ENCODE measurements around the gene FBXO46.

The FBXO46 gene, protein sequence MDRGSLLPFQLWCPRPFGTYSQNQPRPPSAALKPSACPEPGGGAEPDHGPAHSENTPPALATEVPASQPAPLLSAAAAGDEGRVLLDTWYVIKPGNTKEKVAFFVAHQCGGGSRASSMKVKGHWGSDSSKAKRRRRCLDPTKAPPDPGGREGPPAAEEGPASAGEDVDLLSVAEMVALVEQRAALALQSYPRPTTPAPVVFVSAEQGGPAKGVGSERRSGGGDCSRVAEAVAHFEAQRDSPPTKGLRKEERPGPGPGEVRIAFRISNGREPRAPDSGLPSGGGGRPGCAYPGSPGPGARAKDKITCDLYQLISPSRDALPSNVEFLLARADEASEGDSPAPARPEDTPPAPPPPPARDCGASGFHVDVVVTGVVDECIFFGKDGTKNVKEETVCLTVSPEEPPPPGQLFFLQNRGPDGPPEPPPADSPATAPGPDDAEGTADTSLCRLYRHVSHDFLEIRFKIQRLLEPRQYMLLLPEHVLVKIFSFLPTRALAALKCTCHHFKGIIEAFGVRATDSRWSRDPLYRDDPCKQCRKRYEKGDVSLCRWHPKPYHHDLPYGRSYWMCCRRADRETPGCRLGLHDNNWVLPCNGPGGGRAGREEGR

DNA sequence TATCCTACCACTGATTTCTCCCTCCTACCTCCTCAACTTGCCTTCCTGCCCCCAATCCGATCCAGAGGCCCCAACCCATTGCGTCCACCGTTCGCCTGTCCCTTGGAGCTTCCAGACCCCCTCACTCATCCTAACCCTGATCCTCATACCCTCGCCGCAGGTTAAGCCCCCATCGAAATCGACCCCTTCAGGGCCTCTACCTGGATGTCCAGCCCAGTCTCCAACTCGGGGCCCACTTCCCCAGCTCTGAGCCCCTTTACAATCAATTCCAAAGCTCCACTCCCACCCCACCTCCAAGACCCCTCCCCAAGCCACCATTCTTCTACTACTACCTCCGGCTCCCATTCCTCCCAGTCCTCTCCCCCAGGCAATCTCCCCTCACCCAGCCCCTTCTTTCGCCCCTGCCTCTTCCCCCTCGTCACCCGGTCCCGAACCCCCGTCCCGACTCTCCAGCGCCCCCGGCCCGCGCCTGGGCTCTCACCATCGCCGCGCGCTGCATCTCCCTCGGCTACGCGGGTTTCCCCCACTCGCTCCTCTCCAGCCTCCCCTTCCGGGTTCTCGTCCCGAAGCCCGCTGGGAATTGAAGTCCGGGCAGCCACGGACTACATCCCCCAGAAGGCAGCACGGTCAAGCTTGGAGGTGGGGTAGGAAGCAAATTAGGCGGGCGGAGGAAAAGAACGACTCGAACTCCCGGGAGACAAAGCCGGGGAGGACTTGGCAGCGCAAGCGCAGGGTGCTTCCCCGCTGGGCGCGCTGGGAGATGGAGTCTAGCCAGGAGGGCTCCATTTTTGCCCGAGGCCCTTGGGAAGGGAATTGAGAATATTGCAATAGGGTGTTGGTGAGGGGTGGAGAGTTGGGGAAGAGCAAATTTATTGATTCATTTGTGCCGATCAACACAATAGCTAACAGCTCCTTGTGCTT, at the start of gene FBXO46:
Gene FBXO46 (minus strand): TSS at position 529 of the 921 bp plus-strand sequence. CDS start 17,401 bp downstream, outside the sequence.
- peak; percentile 98 for DNase-seq

DNA sequence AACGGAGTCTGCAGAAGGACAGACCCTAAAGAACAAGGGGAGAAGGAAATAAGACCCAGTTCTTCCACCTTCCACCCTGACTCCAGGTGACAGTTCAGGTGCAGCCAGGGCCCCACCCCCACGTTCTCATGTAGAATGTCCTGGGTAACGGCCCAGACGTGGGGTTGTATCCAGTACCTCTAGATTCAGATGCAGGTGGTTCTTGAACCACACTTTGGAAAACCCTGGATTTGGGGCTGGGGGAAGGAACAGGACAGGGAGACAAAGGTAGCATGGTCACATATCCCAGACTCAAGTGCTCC, 49.4 kb upstream of the FBXO46 start:
- DNase-seq = no peak

DNA sequence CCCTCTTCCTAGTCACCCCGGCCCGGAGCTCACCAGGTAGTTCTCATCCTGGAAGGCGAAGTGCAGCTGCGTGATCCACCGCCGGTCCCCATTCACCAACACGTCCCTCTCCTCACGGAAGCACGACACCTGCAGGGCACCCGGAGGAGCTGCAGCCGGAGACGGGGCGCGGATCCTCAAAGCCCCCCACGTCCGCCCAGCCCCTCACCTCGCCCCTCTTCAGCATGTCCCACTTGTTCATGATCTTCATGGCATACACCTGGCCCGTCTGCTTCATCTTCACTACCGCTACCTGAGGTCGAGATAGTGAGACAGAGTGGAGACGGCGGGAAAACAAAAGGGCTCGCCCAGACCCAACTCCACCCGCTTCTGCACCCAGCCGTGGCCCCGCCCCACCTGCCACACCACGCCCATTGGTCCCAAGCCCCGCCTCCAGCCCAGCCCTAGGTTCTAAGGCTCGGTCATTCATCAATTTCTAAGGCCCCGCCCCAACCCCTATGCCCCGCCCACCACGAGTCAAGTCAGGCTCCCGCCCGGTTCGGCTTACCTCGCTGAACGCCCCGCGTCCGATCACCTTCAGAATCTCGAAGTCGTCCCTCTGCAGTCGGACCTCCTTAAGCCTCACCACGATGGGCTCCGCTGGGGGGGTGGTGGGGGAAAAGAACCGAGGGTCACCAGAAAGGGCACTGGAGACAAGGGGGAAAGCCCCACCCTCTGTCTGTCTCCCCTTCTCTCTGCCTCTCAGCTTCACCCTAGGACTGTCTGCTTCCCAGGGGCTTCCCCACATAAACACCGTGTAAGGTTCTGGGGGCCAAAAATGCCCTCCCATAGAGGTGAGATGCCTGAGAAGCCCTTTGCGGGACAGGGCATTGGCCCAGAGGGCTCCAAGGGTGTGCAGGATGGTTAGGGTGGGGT, 48.8 kb upstream of the FBXO46 start:
- DNase-seq = peak; percentile 88

DNA sequence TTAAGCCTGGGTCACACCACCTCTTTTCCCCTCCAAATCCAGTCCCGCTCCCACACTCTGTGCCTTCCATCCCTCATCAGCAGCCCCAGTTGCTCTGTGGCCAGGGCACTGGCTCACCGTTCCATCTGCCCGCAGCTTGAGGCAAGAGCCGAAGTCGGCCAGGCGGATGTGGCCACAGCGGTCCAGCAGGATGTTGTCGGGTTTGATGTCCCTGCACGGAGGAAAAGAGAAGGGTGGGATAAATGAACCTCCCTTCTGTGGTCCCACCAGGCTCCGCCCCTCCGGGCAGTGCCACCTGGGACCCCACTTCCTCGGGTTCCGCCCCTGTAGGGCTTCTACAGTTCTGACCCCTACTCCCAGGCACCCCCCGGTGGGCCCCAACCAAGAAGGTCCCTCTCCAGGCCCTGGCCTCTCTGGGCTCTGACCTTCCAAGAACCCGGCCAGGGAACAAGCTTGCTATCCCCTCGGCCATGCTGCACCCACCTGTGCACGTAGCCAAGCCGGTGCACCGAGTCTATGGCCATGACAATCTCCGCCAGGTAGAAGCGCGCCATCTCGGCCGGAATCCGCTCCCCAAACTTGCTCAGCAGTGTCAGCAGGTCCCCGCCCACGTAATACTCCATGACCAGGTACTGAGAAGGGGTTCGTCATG, 47.4 kb upstream of the FBXO46 start:
- no peak for DNase-seq

DNA sequence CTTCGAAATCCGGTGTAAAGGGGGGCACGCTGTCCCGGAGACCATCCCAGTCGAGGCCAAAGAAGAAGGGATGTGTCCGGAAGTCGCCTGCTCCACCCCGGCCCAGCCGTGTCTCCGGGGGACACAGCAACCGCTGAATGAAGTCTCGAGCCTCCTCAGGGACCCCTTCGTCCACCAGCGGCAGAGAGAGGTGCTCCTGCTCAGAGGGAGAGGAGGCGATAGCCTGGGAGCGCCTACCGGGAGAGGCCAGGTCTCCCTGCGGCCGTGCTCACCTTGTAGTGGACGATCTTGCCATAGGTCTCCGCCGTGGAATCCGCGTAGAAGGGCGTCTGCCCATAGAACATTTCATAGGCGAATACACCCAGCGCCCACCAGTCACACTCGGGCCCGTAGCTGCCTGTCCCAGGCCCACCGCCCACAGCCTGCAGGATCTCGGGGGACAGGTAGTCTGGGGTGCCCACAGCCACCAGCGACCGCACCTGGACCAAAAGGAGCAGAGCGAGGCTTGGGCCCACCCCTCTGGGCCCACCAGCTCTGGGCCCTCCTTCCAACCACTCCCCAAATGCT, 46.8 kb upstream of the FBXO46 start:
- DNase-seq = no peak

DNA sequence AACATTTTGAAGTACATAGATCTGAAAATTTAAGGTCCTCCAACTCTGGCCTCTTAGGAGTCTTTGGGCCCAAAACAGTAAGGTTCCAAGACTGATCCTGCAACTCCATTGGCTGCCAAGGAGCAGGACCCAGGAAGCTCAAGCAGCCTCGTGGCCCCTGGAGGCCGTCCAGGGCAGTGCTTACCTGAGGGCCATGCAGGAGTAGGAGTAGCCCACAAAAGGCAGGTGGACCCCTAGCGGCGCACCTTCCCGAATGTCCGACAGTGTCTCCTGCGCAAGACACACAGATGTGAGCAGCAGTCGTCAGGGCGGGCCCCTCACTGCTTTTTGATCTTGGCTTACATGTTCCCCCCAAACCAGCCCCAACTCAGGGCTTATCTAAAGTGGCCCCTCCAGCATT, 44.1 kb upstream of the FBXO46 start:
- no peak for DNase-seq

DNA sequence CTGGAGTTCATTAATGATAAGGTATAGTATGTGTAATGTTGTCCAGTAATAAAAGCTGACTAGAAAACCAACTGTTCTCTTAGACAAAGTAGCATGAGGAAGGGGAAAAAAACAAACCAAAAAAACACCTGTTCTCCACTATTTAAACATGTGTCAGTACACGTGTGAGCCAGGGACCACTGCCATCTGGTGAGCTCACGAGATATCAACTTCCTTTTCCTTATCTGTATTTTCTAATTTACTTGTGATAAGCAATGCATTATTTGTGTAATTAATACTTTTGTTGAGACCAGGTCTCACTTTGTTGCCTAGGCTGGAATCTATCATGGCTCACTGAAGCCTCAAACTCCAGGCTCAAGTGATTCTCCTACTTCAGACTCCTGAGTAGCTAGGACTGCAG, 42.7 kb upstream of the FBXO46 start:
- no peak for DNase-seq

DNA sequence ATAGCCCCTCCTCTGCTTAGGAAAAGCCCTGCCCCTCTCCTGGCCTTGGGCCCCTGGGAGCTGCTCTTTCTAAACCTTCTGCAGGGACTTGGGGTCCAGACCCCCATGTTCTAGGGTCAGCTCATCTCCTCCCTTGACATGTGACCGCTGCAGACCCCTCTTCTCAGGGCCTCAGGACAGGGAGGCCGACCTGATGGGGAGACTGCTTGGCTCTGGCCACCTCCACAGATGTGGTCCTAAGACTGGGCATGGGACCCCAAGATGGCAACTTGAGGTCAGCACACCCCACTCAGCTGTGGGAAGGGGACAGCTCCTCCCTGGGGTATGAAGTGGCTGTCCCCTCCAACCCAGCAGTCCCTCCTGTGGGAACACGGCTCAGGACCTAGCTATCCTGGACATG, 42.2 kb upstream of the FBXO46 start:
- no peak for DNase-seq

DNA sequence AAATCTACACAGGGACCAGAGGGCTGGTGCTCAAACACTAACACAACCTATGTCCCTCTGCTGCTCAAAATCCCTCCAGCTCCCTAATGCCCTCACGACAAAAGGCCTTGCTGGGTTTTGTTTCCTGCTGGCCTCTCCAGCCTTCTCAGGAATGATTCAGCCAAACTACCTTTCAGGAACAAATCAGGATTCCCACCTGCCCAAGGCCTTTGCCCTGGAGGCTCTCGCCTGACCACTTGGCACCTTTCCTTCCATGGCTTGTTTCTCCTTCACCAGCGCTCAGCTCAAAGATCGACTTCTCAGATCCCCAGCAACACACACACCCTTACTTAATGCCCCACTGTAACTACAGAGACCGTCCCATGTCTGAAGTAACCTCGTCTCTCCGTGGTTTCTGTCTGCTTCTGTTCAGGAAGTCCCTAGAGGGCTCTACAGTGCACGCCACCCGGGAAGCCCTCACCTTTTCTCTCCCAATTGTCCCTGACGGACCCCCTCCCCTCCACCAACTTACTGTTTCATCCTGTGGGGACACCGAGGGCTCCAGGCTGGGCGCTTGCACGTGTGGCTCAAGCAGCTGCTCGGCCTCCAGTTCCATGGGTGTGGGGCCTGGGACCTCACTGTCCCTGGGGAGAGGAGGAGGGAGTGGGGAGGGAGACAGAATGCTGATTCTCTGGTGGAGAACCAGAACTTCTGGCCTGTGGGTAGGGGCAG, 41.6 kb upstream of the FBXO46 start:
- DNase-seq = no peak

DNA sequence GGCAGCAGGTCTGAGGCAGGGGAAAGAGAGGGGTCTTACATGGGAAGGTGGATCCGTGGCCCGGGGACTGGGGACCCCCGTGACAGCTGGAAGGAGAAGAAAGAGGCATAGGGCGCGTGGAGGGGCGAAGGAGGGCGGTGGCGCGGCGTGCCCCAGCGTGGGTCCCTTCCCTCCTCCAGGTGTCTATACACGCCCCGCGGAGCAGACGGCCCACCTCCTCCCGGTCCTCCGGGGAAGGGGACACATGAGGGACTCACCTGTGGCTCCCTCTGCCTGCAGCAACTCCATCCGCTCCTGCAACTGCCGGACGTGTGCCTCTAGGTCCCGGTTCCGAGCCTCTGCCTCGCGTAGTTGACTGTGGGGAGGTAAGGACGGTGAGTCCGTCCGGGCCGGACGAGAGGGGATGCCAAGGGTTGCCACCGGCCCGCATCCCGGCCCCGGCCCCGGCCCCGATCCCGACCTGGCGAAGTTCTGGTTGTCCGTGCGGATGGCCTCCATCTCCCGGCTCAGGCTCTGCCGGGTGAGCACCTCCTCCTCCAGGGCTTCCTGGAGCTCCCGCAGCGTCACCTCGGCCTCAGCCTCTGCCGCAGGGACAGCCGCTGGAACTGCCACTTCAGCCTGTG, 40.7 kb upstream of the FBXO46 start:
- no peak for DNase-seq

DNA sequence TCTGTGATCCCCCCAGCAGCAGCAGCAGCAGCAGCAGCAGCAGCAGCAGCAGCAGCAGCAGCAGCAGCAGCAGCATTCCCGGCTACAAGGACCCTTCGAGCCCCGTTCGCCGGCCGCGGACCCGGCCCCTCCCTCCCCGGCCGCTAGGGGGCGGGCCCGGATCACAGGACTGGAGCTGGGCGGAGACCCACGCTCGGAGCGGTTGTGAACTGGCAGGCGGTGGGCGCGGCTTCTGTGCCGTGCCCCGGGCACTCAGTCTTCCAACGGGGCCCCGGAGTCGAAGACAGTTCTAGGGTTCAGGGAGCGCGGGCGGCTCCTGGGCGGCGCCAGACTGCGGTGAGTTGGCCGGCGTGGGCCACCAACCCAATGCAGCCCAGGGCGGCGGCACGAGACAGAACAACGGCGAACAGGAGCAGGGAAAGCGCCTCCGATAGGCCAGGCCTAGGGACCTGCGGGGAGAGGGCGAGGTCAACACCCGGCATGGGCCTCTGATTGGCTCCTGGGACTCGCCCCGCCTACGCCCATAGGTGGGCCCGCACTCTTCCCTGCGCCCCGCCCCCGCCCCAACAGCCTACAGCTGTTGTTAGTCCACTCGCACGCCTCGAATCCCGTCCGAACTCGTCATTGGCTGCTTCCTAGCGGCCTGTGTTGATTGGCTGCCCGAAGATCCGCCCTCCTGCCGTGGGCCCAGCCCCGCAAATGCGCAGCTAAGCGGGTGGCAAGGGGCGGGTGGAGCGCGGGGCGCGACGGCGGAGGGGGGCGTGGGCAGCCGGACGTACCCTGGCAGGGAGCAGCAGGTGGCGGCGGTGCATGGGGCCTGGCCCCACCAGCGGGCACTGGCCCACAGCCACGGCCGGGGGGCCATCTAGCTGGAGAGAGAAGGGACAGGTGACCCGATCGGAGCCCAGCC, 39.8 kb upstream of the FBXO46 start:
- peak; percentile 98 for DNase-seq

DNA sequence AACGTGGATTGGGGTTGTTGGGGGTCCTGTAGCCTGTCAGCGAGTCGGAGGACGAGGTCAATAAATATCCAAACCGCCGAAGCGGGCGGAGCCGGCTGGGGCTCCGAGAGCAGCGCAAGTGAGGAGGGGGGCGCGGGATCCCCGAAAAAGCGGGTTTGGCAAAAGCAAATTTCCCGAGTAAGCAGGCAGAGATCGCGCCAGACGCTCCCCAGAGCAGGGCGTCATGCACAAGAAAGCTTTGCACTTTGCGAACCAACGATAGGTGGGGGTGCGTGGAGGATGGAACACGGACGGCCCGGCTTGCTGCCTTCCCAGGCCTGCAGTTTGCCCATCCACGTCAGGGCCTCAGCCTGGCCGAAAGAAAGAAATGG, 39.1 kb upstream of the FBXO46 start:
- DNase-seq = peak; percentile 75

DNA sequence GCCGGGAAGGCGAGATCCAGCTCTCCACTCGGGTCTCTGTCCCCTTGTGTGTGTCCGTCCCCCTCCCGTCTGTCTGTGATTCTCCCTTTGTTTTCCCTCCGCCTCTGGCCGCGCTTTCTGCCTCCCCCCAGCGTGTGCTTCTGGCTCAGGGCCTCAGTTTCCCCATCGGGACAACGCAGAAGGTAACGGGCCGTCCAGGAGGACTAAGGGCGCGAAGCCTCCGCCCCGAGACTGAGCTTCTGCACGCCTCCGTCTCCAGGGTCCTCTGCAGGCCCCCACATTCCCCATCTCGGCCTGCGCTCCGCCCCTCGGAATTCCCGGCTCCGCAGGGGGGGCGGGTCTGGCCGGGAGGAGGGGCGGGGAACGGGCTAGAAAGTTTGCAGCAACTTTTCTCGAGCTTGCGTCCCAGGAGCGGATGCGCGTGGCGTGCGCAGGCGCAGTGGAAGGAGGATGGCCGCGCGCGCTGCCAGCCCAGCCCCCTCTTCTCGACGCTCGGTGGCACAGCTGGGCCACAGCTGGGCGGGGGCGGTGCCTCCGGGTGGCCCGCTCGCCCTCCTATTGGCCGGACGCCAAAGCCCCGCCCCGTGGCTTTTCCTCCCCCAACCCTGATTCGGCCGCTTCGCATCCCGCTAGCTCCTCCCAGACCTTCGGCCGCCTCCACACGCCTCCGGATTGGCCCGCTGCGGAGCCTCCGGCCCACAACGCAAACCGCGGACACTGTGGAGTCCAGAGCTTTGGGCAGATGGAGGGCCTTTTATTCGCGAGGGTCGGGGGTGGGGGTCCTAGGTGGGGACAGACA, 38.5 kb upstream of the FBXO46 start, which contains the start of gene SIX5:
Gene SIX5 (minus strand): TSS at position 269 of the 799 bp plus-strand sequence. CDS start 408 bp downstream, outside the sequence.
- DNase-seq = peak; percentile 97

DNA sequence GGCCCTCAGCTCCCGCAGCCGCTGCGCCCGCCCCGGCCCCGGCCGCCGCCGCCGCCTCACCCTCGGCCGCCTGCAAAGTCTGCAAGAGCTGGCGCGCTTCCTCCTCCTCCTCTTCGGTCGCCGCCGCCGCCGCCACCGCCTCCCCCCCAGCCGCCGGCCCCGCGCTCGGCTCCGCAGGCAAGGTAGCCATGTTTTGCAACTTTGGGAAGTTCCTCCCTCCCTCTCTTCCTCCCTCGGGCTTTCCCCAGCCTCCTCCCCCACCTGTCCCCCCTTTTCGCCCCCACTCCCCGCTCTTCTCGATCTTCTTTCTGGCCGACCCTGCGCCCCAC, 37.9 kb upstream of the FBXO46 start:
- peak; percentile 35 for DNase-seq

DNA sequence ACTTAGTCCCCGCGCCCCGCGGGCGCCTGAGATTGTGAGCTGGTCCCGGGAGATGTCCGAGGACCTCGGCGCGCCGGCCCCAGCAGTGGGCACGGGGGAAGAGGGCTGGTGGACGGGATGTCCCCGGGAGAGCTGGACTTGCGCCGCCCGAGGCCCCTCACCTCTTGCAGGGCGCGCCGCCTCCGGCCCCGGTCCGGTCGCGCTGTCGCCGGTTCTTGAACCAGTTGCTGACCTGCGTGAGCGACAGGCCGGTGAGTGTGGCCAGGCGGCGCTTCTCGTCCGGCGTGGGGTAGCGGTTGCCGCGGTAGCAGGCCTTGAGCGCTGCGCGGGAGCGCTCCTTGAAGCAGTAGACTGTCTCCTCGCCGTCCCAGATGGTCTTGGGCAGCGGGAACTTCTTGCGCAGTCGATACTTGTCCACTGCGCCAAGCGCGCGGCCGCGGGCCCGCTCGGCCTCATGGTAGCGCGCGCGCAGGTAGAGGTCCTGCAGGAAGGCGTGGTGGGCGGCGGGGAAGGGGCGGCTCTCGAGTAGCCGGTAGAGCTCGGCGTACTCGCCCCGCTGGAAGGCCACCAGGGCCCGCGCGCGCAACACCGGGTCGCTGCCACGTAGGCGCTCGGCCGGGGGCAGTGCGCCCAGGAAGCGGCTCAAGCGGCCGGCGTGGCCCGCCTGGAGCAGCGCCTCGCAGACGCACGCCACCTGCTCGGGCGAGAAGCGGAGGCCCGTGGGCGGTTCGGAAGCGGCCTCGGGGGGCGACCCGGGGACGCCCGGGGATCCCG, 37.4 kb upstream of the FBXO46 start:
- DNase-seq = peak; percentile 45

DNA sequence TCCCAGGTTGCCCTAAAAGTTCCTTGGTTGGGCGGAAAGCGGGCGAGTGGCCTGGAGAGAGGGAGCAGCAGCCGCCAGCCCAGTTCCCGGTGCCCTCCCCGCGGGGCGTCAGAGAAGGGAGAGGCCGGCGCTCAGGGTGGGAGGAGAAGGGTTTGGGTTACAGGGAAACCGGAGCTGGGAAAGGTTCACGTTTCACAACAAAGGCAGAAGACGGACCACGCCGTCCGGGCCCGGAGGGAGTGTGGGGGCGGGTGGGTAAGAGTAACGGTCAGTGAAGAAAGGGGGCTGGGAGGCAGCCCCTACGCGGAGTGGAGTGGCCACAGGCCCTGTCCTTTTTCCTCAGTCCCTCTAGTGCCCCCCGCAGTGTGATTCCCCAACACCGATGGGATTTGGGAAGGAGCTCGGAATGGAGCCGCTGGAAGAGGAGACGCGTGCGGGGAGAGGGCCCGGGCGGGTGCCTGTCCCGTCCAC, 36.7 kb upstream of the FBXO46 start:
- no peak for DNase-seq

DNA sequence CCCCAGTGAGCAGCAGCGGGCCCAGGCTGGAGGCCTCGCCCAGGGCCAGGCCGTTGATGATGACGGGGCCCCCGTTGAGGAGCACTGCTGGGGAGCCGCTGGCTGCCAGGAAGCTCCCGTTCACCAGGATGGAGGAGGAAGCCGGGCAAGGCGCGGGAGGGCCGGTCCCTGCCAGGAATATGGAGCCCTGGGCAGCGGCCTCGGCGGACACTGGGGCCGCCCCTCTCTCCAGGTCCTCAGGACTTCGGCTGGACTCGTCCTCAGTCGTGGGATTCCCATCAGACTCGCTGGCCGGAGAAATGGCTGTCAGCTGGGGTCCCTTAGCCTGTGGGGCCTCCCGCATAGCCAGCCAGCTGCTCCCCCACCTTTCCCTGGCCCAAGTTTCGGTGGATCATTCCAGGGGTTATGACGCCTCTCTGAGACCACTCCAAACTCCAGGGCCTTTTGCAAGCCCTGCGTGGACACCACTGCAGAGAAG, 36.2 kb upstream of the FBXO46 start:
- DNase-seq = no peak
